Trophoblast cell (in vitro differentiated cells and primary cell): ENCODE measurements around the gene CPA1.

Source experiments
- DNase-seq, 2 donors: peaks; one replicate each; pipeline ENCODE4 v3.0.0-alpha.2; 2016
- H2AFZ ChIP-seq: 2 replicates; pipeline ENCODE4 v1.6.1; 2013; ENCODE audit warnings: low read length, moderate library complexity, mild to moderate bottlenecking; ENCODE audit not compliant: insufficient read depth, poor library complexity
- H2AK5ac ChIP-seq: 2 replicates; pipeline ENCODE4 v1.6.1; 2013; ENCODE audit warnings: mild to moderate bottlenecking, low read length
- H2BK120ac ChIP-seq: 2 replicates; pipeline ENCODE4 v1.6.1; 2013; ENCODE audit warnings: low read length, mild to moderate bottlenecking, moderate library complexity; ENCODE audit not compliant: insufficient read depth, poor library complexity
- H2BK12ac ChIP-seq: 2 replicates; pipeline ENCODE4 v1.6.1; 2013; ENCODE audit warnings: mild to moderate bottlenecking, low read length, moderate library complexity
- H2BK5ac ChIP-seq: 2 replicates; pipeline ENCODE4 v1.6.1; 2013; ENCODE audit warnings: low read length, low read depth, moderate library complexity, mild to moderate bottlenecking; ENCODE audit not compliant: poor library complexity
- H3K14ac ChIP-seq: 2 replicates; pipeline ENCODE4 v1.6.1; 2013; ENCODE audit warnings: mild to moderate bottlenecking, low read length
- H3K18ac ChIP-seq: 2 replicates; pipeline ENCODE4 v1.6.1; 2013; ENCODE audit warnings: mild to moderate bottlenecking, low read length
- H3K23ac ChIP-seq: 2 replicates; pipeline ENCODE4 v1.6.1; 2013; ENCODE audit warnings: low read length
- H3K27ac ChIP-seq: 2 replicates; pipeline ENCODE4 v1.5.1; 2013; ENCODE audit warnings: low read depth, mild to moderate bottlenecking, inconsistent platforms, low read length, moderate library complexity
- H3K27me3 ChIP-seq: 2 replicates; pipeline ENCODE4 v1.6.1; 2013; ENCODE audit warnings: inconsistent platforms, mild to moderate bottlenecking, low read length, moderate library complexity; ENCODE audit not compliant: insufficient read depth
- H3K36me3 ChIP-seq, 2 experiments: 1 replicate in 1 of 2; 2 replicates in 1 of 2; pipeline ENCODE4 v1.6.1; 2013; ENCODE audit warnings: low read length in 2 of 2, mild to moderate bottlenecking in 2 of 2, moderate library complexity in 1 of 2; ENCODE audit not compliant: insufficient read depth in 2 of 2, control insufficient read depth in 1 of 2
- H3K4ac ChIP-seq: 2 replicates; pipeline ENCODE4 v1.6.1; 2013; ENCODE audit warnings: low read depth, mild to moderate bottlenecking, low read length, moderate library complexity
- H3K4me1 ChIP-seq, 2 experiments: 1 replicate in 1 of 2; 2 replicates in 1 of 2; pipeline ENCODE4 v1.6.1; 2013; ENCODE audit warnings: low read length in 2 of 2, mild to moderate bottlenecking in 2 of 2, moderate library complexity in 1 of 2; ENCODE audit not compliant: insufficient read depth in 2 of 2, control insufficient read depth in 1 of 2
- H3K4me2 ChIP-seq: 2 replicates; pipeline ENCODE4 v1.6.1; 2013; ENCODE audit warnings: inconsistent platforms, mild to moderate bottlenecking, low read length, moderate library complexity
- H3K4me3 ChIP-seq: 2 replicates; pipeline ENCODE4 v1.5.1; 2013; ENCODE audit warnings: mild to moderate bottlenecking, low read depth, low read length, inconsistent platforms
- H3K79me1 ChIP-seq: one replicate; pipeline ENCODE4 v1.6.1; 2013; ENCODE audit warnings: low read length
- H3K79me2 ChIP-seq: 2 replicates; pipeline ENCODE4 v1.6.1; 2013; ENCODE audit warnings: low read length, mild to moderate bottlenecking; ENCODE audit not compliant: control insufficient read depth, insufficient read depth, poor library complexity
- H3K9ac ChIP-seq: 2 replicates; pipeline ENCODE4 v1.6.1; 2013; ENCODE audit warnings: mild to moderate bottlenecking, low read length
- H3K9me3 ChIP-seq: 2 replicates; pipeline ENCODE4 v1.6.1; 2013; ENCODE audit warnings: low read depth, mild to moderate bottlenecking, control low read depth, inconsistent platforms, low read length; ENCODE audit not compliant: insufficient read depth
- H4K12ac ChIP-seq: 2 replicates; pipeline ENCODE4 v1.6.1; 2013; ENCODE audit warnings: low read depth, mild to moderate bottlenecking, low read length, moderate library complexity
- H4K8ac ChIP-seq: 2 replicates; pipeline ENCODE4 v1.6.1; 2013; ENCODE audit warnings: low read depth, mild to moderate bottlenecking, low read length, moderate library complexity
- H4K91ac ChIP-seq: one replicate; pipeline ENCODE4 v1.6.1; 2013; ENCODE audit warnings: low read depth, mild to moderate bottlenecking, low read length, moderate library complexity
- WGBS: extraction: QIAGEN DNeasy Blood & Tissue Kit; methylation state at CpG from one replicate; pipeline ENCODE4 v1.1.7; 2013; ENCODE audit warnings: missing lambda C conversion rate; ENCODE audit not compliant: insufficient read length, insufficient coverage; ENCODE audit errors: extremely low coverage; 5-methylcytosine and 5-hydroxymethylcytosine counted together

The CPA1 gene

DNA sequence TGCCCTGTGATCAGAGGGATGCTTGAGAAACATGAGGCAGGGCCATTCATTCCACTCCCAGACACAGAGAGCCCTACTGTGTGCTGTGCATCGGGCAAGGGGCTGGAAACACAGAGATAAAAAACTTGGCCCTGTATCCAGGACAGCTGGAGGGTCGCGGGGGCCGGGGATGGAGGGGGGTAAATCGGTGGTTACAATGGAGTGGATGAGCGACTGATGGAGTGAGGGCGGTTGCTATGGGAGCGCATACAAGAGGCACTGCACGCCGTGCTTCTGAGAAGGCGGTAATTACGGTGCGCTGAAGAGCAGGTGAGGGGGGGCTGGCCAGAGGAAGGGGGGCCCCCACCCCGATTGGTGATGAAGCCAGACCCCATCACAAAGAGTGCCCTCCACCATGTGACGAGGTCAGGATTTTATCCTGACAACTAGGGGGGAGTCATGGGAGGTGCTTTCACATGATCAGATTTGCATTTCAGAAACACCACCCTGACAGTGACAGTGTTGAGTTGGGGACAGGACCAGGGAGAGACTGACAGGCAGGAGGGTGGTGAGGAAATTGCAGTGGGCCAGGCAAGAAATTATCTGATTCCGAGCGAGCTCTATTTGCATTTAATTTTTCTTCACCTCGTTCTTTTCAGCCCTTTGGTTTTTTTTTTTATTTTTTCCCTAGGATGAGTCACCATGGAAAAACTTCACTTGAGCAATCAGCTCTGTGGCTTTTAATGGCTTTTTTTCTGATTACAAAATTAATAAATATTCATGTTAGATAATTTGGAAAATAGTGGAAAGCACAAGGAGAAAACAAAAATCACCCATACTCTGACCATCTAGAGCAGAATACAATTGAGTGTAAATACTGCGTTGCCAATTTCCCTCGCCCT lies 27.9 kb upstream of the CPA1 start:
- Histone ChIP-seq H4K8ac (peak overlapping the region; percentile 82), H3K23ac (no peak overlapping the region), H3K4me1 (peaks cover 52% of the 10 kb centered on the region in 2 experiments), H3K4me2 (no peak overlapping the region), H3K79me2 (peaks cover 11% of the 10 kb centered on the region), H4K12ac (no peak overlapping the region), H3K18ac (peak overlapping the region; percentile 67), H3K36me3 (no peaks in the 10 kb centered on the region), H2BK5ac (peak overlapping the region; percentile 47), H2AFZ (no peak overlapping the region), H3K4me3 (no peak overlapping the region), H4K91ac (peak overlapping the region; percentile 95), H3K9ac (no peak overlapping the region), H3K4ac (peak overlapping the region; percentile 82), H3K14ac (peak overlapping the region; percentile 68), H2AK5ac (peak overlapping the region; percentile 70), H3K9me3 (peaks cover 2% of the 10 kb centered on the region), H3K27me3 (no peaks in the 10 kb centered on the region), H3K27ac (peak overlapping the region; percentile 5), H3K79me1 (peaks cover 55% of the 10 kb centered on the region), H2BK12ac (peak overlapping the region; percentile 96), H2BK120ac (peak overlapping the region; percentile 96)
- peak in 1 of 2 donors; percentile 69 for DNase-seq
- WGBS = no CpG with 5 or more reads among the region's 20 CpGs

DNA sequence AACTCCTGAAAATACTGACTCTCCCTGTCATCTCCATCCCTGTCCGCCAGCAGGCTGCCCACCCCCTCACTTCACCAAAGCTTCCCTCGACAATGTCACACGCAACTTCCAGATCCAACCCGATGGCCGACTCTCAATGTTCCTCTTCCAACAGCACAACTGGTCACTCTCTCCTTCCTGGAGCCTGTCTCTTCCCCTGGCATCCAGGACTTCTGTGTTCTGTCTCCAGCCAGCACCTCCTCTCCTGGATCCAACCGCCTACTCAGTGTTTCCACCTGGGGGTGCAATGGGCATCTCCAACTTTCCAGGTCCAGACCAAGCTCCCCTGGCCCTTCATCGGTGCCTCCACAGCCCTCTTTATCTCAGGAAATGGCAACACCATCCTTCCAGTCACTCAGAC lies 27.1 kb upstream of the CPA1 start:
- Histone ChIP-seq H3K79me1 (peaks cover 60% of the 10 kb centered on the region), H2BK12ac (peak overlapping the region; percentile 27), H3K4me2 (no peak overlapping the region), H4K8ac (no peak overlapping the region), H3K9me3 (no peaks in the 10 kb centered on the region), H2AK5ac (peak overlapping the region; percentile 4), H3K18ac (peak overlapping the region; percentile 63), H3K27me3 (no peaks in the 10 kb centered on the region), H3K79me2 (peaks cover 11% of the 10 kb centered on the region), H3K14ac (peak overlapping the region; percentile 2), H2BK120ac (peak overlapping the region; percentile 24), H4K12ac (no peak overlapping the region), H3K4me3 (no peak overlapping the region), H2BK5ac (peak overlapping the region; percentile 24), H4K91ac (peak overlapping the region; percentile 66), H3K27ac (no peak overlapping the region), H3K36me3 (no peaks in the 10 kb centered on the region), H3K9ac (no peak overlapping the region), H2AFZ (peak overlapping the region; percentile 30), H3K23ac (no peak overlapping the region), H3K4ac (no peak overlapping the region), H3K4me1 (peaks cover 52 to 53% of the 10 kb centered on the region in 2 experiments)
- WGBS = no CpG with 5 or more reads among the region's 7 CpGs
- no peak for DNase-seq

DNA sequence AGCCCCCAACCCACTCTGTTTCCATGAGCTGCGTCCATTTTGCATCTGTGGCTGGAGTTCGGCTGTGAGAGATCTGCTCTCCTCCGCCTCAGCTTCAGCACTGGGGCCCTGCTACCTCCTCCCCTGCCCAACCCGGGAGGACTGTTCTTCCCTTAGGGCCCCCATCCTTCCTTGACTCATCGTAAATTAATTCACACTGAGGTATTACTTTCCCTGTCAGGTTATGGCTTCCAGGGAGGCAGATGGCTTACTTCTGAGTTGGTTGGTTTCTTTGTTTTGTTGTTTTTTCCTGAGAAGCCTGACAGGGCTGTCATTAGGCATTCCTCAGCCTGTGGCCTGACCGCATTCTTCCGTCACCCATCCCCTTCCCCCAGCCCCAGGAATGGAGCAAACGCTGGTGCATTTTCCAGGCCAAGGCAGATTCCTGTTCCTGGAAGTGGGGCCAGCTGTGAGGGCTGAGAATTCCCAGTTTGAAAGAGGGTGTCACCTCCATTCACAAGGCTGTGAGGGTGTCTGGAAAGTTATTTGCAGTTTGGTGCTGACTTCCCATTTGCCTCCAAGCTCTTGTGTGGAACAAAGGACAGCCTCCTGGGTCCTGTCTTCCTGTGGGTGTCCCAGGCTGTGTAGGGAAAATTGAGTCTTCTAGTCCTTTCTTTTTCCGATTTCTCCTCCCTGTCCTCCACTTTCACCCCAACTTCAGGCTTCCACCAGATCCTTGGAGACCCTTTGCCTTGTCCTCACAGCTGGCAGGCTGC lies 24.0 kb upstream of the CPA1 start:
- H3K36me3 ChIP-seq = no peaks in the 10 kb centered on the region
- peak overlapping the region; percentile 43 for H3K4me2 ChIP-seq
- DNase-seq = peak; percentile 96 to 98
- H3K79me1 ChIP-seq = peaks cover 49% of the 10 kb centered on the region
- H3K4me3 ChIP-seq = no peak overlapping the region
- H4K12ac ChIP-seq = peak overlapping the region; percentile 72
- H3K27ac ChIP-seq = peak overlapping the region; percentile 99
- peak overlapping the region; percentile 96 for H3K14ac ChIP-seq
- peaks cover 12% of the 10 kb centered on the region for H3K9me3 ChIP-seq
- H2AK5ac ChIP-seq = peak overlapping the region; percentile 89
- peak overlapping the region; percentile 96 for H3K18ac ChIP-seq
- H3K27me3 ChIP-seq = no peaks in the 10 kb centered on the region
- peak overlapping the region; percentile 96 for H3K4ac ChIP-seq
- peak overlapping the region; percentile 99 for H4K91ac ChIP-seq
- peak overlapping the region; percentile 52 for H3K9ac ChIP-seq
- H3K23ac ChIP-seq = no peak overlapping the region
- peaks cover 36 to 38% of the 10 kb centered on the region in 2 experiments for H3K4me1 ChIP-seq
- peaks cover 11% of the 10 kb centered on the region for H3K79me2 ChIP-seq
- peak overlapping the region; percentile 95 for H4K8ac ChIP-seq
- H2AFZ ChIP-seq = peak overlapping the region; percentile 76
- no CpG with 5 or more reads among the region's 9 CpGs for WGBS
- H2BK5ac ChIP-seq = peak overlapping the region; percentile 98
- H2BK120ac ChIP-seq = peak overlapping the region; percentile 99
- H2BK12ac ChIP-seq = peak overlapping the region; percentile 99

DNA sequence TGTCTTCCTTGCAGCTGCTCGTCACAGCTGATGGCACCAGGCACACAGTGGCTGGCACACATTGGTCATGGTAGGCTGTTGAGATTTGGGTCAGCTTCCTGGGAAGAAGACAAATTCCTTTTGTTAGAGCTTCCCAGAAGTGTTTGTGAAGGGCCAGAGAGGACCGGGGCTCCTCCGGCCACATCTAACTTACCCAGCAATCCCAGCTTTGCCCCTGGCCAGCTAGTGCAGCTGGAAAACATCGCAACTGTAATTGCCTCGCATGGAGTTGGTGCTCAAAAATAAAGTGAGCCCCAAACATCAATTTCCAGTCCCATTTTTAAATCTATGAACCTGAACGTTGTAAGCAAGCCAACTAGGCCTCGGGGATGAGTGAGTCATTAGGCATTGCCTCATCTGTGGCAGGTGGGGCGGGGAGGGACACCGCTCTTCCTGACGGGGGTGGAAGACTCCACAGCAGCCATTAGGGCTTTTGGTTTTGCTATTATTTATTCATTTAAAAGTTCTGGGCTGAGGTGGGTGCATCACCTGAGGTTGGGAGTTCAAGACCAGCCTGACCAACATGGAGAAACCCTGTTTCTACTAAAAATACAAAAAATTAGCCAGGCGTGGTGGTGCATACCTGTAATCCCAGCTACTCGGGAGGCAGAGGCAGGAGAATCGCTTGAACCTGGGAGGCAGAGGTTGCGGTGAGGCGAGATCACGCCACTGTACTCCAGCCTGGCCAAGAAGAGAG lies 23.2 kb upstream of the CPA1 start:
- H2BK5ac ChIP-seq = peak overlapping the region; percentile 98
- peak overlapping the region; percentile 85 for H3K18ac ChIP-seq
- peaks cover 13% of the 10 kb centered on the region for H3K9me3 ChIP-seq
- H2BK12ac ChIP-seq = peak overlapping the region; percentile 99
- H3K79me1 ChIP-seq = peaks cover 43% of the 10 kb centered on the region
- H3K4me2 ChIP-seq = peak overlapping the region; percentile 43
- no peak overlapping the region for H3K23ac ChIP-seq
- peak overlapping the region; percentile 76 for H2AFZ ChIP-seq
- H4K8ac ChIP-seq = peak overlapping the region; percentile 91
- peak overlapping the region; percentile 89 for H2AK5ac ChIP-seq
- H4K12ac ChIP-seq = peak overlapping the region; percentile 72
- H3K36me3 ChIP-seq = no peaks in the 10 kb centered on the region
- H3K9ac ChIP-seq = peak overlapping the region; percentile 52
- peaks cover 29 to 30% of the 10 kb centered on the region in 2 experiments for H3K4me1 ChIP-seq
- peak overlapping the region; percentile 96 for H3K4ac ChIP-seq
- peak overlapping the region; percentile 99 for H2BK120ac ChIP-seq
- peak overlapping the region; percentile 99 for H3K27ac ChIP-seq
- peak; percentile 87 to 92 for DNase-seq
- H3K14ac ChIP-seq = peak overlapping the region; percentile 96
- H4K91ac ChIP-seq = peak overlapping the region; percentile 99
- no peaks in the 10 kb centered on the region for H3K27me3 ChIP-seq
- no CpG with 5 or more reads among the region's 16 CpGs for WGBS
- H3K79me2 ChIP-seq = peaks cover 8% of the 10 kb centered on the region
- H3K4me3 ChIP-seq = no peak overlapping the region
